HG02798 (cell line): ENCODE data around the gene SLC25A42.
A peak's percentile ranks its signal among the peaks of the same experiment; 100 is the strongest.
"Not testable (repeated sequence)": the region's sequence is repeated elsewhere in the genome, so short reads cannot be mapped to it uniquely, and the experiment has no call there.

Experiments
- ATAC-seq: cut with Tn5 transposase; IDR thresholded peaks from one replicate; pipeline ENCODE4 v1.9.1; 2021; ENCODE audit warnings: mild to moderate bottlenecking; ENCODE audit not compliant: unreplicated experiment, poor library complexity

SLC25A42 gene, protein sequence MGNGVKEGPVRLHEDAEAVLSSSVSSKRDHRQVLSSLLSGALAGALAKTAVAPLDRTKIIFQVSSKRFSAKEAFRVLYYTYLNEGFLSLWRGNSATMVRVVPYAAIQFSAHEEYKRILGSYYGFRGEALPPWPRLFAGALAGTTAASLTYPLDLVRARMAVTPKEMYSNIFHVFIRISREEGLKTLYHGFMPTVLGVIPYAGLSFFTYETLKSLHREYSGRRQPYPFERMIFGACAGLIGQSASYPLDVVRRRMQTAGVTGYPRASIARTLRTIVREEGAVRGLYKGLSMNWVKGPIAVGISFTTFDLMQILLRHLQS

DNA sequence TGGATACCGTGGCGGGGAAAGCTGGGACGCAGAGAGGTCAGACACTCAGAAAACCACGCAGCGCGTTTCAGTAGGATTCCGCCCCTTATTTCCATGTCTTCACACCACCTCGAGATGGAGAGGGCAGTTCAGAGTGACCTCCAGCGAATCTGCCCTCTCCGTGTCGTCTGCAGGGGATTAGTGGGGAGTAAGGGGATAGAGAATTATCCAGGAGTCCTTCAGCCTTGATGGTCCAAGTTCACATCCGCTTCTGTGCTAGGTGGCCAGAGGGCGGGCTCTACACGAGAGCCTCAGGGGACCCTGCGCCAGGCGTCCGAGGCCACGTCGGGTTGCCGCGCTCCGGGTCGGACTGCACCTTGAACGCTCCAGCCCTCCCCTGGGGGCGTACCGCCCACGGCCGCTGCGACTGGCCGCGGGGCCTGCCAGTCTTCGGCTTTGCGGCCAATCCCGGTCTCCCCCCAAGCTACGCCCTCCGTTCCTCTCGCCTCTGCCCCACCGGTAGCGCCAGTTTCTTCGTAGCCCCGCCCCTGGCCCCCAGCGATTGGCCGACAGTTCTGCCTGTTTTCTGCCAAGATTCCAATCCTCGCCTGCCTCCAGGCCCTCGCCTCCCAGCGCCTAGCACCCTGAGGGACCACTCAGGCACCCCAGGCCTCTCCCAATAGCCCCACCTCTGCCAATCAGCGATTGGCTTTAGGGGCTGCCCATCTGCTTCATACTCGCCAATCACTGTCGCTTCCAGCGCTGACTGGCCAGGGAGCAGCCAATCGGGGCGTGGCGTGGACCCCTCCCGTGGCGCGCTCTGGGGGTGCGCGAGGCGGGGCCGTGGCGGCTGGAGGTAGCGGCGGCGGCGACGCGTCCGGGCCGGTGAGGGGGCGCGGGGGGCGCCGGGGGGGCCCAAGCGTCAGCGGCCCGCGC, at the start of gene SLC25A42:
Gene SLC25A42 (plus strand): TSS at position 812 of the 915 bp plus-strand sequence. CDS start 32,131 bp downstream, outside the sequence.
- peak; percentile 96 for ATAC-seq

DNA sequence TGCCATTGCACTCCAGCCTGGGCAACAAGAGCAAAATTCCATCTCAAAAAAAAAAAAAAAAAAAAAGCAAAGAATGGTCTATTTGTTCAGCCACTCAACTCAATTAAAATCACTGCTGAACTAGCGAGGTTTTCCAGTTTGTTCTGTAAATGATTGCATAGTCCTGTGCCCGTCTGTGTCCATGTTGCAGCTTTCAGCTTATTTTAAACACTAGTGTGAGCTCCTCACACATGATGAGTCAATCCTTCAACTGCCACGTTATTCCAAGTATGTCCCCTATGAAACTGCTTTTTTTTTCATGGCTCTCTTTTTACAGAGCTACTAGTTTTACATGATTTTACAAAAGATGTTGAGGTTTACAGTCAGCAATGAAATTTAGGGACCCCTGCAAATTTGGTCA, 42.7 kb upstream of the SLC25A42 start:
- ATAC-seq = no peak

DNA sequence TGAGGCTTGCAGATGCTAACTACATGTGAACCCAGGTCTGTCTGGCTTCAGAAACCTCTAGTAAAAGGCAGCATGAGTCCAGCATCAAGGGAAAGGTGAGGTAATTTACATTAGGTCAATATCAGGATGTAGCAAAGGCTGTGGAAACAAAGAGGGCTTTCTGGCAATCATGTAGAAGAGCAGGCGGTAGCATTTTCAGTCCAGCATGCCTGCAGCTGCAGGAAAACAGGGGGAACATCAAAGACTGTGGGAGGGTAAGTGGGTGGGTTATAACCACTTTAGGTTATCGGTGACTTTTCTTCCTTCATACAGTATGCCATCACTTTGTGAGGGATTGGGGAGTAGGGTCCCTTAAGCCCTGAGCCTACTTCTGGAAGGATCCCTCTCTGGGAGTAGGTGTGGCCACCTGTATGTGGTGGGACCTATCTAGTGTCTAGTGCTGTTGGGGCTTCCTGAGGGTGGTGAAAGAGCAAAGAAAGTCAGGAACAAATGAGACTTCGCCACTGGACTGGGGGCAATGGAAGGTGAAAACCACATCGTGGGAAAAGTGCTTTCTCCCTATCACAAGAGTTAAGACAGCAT, 41.3 kb upstream of the SLC25A42 start:
- no peak for ATAC-seq

DNA sequence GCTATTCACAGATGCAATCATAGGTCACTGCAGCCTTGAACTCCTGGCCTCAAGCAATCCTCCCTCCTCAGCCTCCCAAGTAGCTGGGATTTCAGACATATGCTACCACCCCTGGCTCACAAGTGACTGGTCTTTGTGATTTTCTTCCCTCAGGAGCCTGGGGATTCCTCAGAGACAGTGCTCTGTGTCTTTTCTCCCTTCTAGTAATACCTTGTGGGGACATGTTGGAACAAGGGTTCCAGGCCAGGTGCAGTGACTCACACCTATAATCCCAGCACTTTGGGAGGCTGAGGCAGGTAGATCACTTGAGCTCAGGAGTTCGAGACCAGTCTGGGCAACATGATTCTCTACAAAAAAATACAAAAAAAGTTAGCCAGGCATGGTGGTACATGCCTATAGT, 40.4 kb upstream of the SLC25A42 start:
- ATAC-seq = not testable (repeated sequence)

DNA sequence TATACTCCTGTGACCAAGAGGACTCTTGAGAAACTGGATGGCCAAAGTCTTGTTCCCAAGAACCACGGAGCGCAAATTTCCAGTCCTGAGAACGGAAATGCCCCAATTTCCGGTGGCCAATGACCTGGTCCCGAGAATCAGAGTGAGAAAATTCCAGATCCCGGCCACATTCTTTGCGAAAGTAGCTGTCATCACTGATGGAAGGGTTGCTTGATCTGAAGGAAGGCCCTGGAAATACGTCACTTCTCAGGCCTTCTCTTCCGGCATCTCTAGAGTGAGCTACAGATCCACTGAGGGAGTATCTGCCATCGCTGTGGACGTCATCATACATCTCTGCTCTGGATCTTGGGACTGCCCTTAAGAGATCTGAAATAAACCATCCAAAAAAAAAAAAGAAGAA, 37.9 kb upstream of the SLC25A42 start:
- ATAC-seq = no peak

DNA sequence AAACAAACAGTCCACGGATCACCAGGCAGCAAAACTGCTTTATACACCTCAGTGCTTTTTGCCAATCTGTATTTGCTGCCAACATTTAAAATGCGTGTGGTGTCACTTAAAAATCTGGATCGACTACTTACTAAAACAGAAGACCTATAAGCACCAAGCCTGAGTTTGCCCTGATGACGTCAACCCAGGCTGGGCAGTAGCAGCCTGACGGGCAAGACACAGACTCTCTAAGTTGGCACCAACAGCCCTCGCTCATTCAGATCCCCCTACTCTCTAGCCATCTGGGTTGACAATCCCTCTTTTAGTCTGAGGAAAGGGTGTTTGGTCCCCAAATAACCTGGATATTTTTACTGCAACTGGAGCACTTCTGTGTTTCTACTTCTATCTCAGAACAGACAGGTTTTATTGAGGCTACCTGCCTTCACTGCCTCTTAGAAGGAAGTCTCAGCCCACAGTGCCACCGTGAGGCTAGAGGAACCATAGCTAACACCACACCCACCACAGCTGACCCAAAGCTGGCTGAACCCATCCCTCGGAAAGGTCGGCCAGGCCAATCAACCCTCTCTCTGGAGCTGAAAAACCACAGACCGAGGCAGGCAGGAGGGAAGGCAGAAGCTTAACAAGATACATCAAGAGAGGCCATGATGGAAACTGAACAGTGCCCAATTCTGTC, 37.4 kb upstream of the SLC25A42 start:
- no peak for ATAC-seq

DNA sequence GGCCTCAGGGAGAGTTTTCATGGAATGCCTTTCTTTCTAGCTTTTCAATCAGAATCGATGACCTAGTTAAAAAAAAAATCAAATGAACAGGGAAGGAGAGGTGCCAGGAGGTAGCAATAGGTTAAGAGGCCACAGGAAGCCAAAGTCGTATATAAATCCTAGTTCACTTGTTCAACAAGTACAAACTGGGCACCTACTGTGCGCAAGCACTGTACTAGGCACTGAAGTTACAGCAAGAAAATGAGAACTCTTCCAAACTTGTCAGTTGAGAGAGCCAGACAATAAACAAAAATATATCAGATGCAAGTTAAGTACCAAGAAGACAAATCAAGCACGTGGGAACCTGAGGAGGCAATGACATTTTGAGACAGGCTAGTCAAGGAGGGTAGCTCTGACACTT, 36.6 kb upstream of the SLC25A42 start:
- no peak for ATAC-seq

DNA sequence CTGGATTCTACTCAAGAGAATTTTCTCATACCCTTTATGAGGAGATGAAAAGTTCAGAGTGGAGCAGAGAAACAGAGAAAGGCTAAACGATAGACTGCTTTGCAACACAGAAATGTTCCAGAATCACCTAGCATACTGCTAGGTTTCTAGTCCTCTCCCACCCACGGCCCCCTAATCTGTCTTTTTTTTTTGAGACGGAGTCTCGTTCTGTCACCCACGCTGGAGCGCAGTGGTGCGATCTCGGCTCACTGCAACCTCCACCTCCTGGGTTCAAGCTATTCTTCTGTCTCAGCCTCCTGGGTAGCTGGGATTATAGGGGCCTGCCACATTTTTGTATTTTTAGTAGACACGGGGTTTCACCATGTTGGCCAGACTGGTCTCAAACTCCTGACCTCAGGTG, 35.3 kb upstream of the SLC25A42 start:
- no peak for ATAC-seq

DNA sequence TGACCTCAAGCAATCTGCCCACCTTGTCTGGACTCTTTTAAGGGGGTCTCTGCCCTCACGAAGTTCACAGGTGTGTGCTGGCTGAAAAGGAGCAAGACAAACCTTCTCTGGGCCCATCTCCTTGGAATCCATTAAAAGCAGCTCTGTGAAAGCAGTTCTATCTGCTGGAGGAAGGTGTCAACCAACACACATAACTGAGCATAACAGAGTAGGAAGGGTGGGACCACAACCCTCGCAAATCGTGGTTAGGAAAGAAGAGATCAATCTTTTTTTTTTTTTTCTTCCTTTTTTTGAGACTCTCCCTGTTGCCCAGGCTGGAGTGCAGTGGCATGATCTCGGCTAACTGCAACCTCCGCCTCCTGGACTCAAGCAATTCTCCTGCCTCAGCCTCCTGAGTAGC, 31.9 kb upstream of the SLC25A42 start:
- ATAC-seq = no peak

DNA sequence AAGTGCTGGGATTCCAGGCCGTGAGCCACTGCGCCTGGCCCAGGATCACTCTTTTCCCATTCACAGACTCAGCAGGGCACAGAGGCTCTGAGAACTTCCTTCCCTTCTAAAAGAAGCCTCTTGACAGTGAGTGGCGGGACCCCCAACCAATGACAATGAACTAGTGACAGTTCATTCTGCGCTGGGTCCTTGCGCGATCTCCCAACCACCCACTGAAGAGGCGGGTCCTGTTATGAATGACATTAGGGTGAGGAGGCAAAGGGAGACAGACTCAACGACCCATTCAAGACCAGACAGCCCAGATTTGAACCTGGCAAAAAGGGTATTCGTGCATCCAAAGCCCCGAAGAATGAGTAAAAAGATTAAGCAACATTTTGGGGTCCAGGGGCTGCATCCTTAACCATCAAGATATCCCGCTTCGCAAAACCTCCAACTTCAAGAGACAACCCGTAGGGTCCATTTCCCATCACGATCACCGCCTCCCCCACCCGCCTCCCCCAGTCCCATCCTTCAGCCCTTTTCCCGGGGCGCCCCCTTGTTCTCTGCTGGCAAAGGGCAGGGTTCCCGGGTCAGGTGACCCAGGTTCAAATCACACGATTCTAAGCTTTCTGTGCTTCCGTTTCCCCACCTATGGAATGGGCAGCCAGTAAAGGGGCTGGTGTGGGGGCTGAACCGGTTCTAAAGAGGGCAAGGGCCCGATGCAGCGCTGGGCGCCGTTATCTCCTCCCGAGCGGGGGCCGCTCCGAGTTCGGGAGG, 31.2 kb upstream of the SLC25A42 start:
- ATAC-seq = peak; percentile 34

DNA sequence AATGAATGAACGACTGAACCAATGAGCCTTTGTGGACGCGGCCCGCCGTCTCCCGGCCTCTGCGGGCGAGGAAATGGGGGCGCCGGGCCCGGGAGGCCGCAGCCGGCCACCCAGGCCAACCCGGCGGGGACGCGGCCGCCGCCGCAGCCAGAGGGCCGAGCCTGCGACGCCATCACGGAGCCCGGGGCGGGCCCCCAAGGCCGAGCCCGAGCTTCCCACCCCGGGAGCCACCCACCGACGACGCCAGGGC, 30.7 kb upstream of the SLC25A42 start:
- ATAC-seq = no peak

DNA sequence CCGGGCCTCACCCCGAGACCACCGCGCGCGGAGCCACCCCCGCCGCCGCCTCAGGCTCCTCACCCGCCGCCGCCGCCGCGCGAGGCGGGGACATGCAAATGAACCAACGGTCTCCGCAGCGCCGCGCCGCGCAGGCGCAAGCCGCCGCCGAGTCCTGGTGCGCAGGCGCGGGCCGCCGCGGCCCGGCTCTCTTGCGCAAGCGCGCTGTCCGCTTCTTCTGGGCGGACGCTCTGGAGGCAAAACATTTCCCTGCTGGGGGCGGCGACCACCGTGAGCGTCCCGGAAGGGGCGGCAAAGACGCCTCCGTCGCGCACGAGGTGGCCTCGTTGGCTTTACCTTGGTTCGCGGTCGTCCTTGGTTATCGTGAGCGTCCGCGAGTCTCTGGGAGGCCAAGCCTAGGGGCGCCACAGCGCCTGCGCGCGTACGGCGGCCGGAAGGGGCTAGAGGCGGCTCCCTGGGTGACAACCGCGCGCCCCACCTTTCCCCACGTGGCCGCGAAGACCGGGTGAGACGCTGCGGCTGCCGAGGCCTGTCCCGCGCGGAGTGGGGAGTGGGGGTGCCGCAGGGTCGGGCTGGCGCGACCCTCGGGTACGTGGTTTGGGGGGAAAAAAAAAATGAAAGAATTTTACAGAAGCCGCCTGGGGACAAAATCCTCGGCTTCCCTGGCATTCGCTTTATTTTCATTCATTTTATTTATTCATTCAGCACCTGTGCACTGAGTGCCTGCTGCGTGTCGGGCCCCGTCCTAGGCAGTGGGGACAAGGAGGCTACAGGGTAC, 30.2 kb upstream of the SLC25A42 start, which contains the start of the genes ARMC6 and SUGP2:
Gene ARMC6 (plus strand): TSS at position 178 of the 778 bp plus-strand sequence. CDS start 607 bp downstream, outside the sequence.
Gene SUGP2 (minus strand): TSS at position 92 of the 778 bp plus-strand sequence. CDS start 2,446 bp downstream, outside the sequence.
- peak; percentile 84 for ATAC-seq

DNA sequence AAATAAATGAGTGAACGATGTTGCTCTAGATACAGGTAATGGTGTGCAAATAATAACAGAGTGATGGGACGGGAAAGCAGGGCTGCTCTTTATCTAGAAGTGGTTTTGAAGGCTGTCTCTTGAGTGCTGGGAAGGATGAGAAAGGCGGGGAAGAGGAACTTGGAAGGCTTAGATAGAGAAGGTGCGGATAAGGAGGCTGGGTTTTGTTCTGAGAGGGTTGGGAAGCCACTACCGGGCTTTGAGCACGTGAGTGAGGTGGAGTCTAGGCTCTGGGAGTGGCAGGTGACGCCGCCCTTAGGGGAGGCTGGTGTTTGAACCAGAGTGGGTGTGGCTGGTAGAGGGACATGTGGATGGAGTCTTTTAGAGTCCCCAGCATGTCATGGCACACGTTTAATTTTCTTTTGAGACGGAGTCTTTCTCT, 29.6 kb upstream of the SLC25A42 start:
- peak; percentile 32 for ATAC-seq

DNA sequence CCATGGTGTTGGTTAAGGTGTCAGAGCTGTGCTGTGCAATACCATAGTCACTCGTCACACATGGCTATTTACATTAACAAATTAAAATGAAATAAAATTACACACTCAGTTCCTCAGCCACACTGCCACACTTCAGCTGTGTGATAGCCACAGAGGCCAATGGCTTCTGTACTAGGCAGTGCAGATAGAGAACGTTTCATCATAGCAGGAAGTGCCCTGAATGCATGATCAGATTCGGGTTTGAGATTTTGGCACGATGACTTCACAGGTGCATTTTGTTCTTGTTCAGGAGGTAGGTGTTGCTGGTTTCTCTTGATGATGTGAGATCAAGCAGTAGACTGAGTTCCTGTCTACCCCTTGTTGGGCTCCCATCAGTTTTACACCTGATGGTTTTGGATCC, 23.9 kb upstream of the SLC25A42 start:
- no peak for ATAC-seq

DNA sequence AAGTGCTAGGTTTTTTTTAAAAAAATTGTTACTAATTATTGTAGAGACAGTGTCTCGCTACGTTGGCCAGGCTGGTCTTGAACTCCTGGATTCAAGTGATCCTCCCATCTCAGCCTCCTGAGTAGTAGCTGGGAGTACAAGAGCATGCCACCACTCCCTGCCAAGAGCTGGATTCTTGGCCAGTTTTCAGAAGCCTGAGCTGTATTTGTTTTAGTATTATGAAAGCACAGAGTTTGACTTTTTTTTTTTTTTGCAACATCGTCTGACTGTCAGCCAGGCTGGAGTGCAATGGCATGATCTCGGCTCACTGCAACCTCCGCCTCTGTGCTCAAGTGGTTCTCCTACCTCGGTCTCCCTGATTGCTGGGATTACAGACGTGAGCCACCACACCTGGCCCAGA, 23.4 kb upstream of the SLC25A42 start:
- no peak for ATAC-seq

DNA sequence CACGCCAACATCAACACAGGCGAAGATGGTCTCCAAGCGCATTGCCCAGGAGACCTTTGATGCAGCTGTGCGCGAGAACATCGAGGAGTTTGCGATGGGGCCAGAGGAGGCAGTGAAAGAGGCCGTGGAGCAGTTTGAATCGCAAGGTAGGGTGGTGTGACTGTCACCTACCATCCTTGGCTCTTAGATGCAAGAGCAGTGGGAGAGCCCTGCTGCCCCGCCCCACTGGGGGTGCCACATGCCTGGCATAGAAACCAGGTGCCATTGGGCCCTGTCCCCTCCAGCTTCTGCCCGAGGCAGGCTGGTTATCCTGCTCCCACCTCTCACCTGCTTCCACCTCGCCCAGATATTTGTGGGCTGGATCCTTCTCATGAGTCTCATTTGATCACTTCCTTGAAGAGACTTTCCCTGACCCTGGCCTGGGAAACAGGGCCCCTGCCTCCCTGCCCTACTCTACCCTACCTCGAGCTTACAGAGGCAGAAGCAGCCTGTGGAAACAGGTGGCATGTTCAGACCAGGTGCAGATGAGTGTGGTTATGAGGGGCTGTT, 21.0 kb upstream of the SLC25A42 start:
- ATAC-seq = no peak

DNA sequence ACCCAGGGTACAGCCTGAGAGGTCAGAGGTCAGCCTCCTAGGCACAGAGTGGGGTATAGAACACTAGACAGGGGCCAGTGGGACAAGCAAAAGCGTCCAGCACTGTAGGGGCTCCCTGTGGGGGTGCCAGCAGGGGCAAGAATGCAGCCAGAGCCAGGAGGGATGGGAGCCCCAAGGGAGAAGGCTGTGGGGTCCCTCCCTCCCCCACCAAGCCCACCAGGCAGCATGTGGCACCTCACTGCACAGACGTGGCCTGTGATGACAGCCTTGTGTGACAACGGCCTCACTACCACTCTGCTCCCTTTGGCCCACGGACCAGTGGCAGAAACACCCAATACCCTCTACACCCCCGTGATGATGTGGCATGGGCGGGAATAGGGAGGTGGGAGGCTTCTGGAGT, 20.3 kb upstream of the SLC25A42 start:
- no peak for ATAC-seq

DNA sequence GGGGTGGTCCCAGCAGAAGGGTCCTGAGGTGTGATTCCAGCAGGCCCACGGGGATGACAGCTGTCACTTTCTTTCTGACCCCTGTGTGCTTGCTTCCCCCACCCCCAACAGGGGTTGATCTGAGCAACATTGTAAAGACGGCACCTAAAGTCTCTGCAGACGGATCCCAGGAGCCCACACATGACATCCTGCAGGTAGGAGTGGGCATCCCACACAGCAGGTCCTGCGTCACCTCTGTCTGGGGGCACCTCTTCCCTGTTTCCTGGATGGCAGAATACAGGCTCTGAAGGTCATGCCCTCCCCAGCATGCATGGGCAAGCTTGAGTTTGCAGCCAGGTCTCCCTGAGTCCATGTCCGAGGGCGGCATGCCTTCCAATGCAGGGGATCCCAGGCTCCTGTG, 19.9 kb upstream of the SLC25A42 start:
- ATAC-seq = no peak

DNA sequence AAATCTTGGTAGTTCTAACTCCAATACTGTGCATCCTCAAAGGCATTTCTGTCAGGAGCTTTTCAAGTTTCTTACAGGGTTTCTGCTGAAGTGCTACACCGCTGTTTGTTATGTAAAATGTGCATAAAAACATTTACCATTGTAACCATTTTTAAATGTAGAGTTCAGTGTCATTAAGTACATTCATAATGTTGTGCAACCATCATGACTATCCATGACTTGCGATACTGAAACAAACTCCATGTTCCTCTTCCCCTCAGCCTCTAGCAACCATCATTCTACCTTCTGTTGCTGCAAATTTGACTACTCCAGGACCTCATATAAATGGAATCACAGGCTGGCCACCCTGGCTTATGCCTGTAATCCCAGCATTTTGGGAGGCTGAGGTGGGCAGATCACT, 14.4 kb upstream of the SLC25A42 start:
- ATAC-seq = no peak
